Lower leg skin (tissue), 4 donors: Measurements from ENCODE around the gene TMEM125. TPM values are rescaled to one million over a fixed set of nuclear protein-coding genes. Genes with fewer than 3 reads are reported as not detected.

ENCODE experiments used
- DNase-seq, 2 donors: peaks; one replicate each; pipeline ENCODE4 v3.0.0-alpha.2; 2019; ENCODE audit warnings: low spot score in 2 of 2
- H3K4me3 ChIP-seq: fragments of 200-600 bp; sonication (generic); 2 replicates; pipeline ENCODE4 v1.5.1; 2017; ENCODE audit warnings: mild to moderate bottlenecking, low read depth; ENCODE audit not compliant: poor library complexity, severe bottlenecking
- POLR2A ChIP-seq, 2 donors: fragments of 450-650 bp; IDR thresholded peaks; one replicate each; pipeline ENCODE4 v1.6.1; 2016 to 2017; ENCODE audit warnings: antibody characterized with exemption in 2 of 2, mild to moderate bottlenecking in 1 of 2, moderate library complexity in 1 of 2
- WGBS, 2 donors: methylation state at CpG; one replicate each; pipeline ENCODE4 v1.1.5; 2018; 5-methylcytosine and 5-hydroxymethylcytosine counted together
- intact Hi-C: fragments of 100-400 bp; cut with DNase I; formaldehyde crosslinking; loops from one replicate; pipeline ENCODE4 v1.15.0; 2023; ENCODE audit warnings: low total_unique reads
- total RNA-seq, 4 donors: library from RNA; depleted of rRNA; stranded (reverse); fragments of >200 nt; gene quantifications; one replicate each; pipeline ENCODE4 v1.1.0, GENCODE V29; 2016
- TF ChIP-seq, protein P1 (sequence below), 3 donors: fragments of 450-650 bp; IDR thresholded peaks; one replicate each; pipeline ENCODE4 v1.5.1; 2016; ENCODE audit warnings: antibody characterized with exemption in 3 of 3, mild to moderate bottlenecking in 3 of 3, moderate library complexity in 2 of 3

Gene TMEM125
- total RNA-seq, 4 donors from 2014 or later: 13.6 to 34.5 (median 19.0) TPM

GRCh38 chr1:43277116-43277876, 7.5 kb downstream of the TMEM125 start:
- H3K4me3 ChIP-seq: no peak overlapping the region
- intact Hi-C loops: no loop called here
- 81 to 87% methylated on average over 6 to 7 of the region's 7 CpGs for WGBS, 2 donors
- peak in 1 of 2 donors; percentile 76 for DNase-seq
- TF ChIP-seq POLR2A (IDR thresholded peaks at IDR 0.05): no peak
- TF ChIP-seq, protein P1, sequence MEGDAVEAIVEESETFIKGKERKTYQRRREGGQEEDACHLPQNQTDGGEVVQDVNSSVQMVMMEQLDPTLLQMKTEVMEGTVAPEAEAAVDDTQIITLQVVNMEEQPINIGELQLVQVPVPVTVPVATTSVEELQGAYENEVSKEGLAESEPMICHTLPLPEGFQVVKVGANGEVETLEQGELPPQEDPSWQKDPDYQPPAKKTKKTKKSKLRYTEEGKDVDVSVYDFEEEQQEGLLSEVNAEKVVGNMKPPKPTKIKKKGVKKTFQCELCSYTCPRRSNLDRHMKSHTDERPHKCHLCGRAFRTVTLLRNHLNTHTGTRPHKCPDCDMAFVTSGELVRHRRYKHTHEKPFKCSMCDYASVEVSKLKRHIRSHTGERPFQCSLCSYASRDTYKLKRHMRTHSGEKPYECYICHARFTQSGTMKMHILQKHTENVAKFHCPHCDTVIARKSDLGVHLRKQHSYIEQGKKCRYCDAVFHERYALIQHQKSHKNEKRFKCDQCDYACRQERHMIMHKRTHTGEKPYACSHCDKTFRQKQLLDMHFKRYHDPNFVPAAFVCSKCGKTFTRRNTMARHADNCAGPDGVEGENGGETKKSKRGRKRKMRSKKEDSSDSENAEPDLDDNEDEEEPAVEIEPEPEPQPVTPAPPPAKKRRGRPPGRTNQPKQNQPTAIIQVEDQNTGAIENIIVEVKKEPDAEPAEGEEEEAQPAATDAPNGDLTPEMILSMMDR (IDR thresholded peaks at IDR 0.05): no peak

- intact Hi-C loops: no loop called here
- DNase-seq: peak in 1 of 2 donors; percentile 57
- WGBS, 2 donors: 83 to 89% methylated on average over 4 to 5 of the region's 5 CpGs
- no peak overlapping the region for H3K4me3 ChIP-seq
- no peak for TF ChIP-seq POLR2A (IDR thresholded peaks at IDR 0.05)
- TF ChIP-seq, protein P1 (IDR thresholded peaks at IDR 0.05): no peak
Measured at GRCh38 chr1:43279161-43279560, 9.4 kb downstream of the TMEM125 start.

- no peak overlapping the region for H3K4me3 ChIP-seq
- TF ChIP-seq, protein P1 (IDR thresholded peaks at IDR 0.05): no peak
- no peak for TF ChIP-seq POLR2A (IDR thresholded peaks at IDR 0.05)
- peak in 1 of 2 donors; percentile 70 for DNase-seq
- WGBS, 2 donors: 90 to 97% methylated on average over 5 to 6 of the region's 6 CpGs
- intact Hi-C loops: no loop called here
Measured at GRCh38 chr1:43279666-43280065, 9.9 kb downstream of the TMEM125 start.

GRCh38 chr1:43280692-43281091, 10.9 kb downstream of the TMEM125 start:
- WGBS, 2 donors: 55 to 58% methylated on average over 2 of the region's 2 CpGs
- TF ChIP-seq, protein P1 (IDR thresholded peaks at IDR 0.05): no peak
- TF ChIP-seq POLR2A (IDR thresholded peaks at IDR 0.05): no peak
- intact Hi-C loops: no loop called here
- no peak for DNase-seq
- no peak overlapping the region for H3K4me3 ChIP-seq

DNA sequence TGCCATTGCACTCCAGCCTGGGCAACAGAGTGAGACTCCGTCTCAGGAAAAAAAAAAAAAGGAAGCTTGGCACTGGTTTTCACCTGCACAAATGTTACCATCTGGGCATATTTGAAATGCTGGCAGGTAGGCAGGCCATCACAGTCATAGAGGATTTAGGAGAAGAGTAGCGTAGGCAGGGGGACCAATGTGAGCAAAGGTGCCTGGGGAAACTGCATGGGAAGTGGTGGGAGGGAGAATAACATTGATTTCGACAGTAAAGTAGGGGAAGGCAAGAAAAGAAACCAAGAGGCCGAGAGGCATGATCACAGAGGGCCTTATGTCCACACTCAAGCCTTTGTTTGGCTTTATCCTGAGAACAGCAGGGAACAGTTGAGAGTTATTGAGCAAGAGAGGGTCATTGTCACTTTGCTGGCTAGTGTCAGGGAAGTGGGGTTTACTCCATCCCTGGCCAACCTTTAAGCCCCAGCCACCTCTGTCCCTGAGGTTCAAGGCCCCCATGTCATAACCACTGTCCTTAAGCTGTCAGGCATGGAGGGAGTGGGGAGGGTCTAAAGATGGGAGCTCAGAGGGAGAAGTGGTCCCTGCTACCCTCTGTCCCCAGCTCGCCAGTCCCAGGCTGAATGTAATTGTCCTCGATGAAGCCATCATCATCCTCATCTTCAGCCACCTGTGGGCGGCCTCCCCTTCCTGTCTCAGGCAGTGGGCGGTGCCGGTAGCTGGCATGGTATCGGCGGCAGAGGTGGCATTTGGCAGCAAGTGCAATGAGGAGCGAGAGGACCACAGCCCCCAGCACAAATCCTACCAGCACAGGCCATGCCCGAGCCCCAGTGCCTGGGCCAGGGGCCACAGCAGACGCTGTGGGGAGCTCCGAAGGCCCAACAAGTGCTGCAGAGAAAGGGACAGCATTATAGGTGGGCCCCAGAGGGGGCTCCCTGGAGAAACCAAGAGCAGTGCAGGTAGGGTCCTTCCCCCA, 12.7 kb downstream of the TMEM125 start:
- 89 to 93% methylated on average over 14 to 15 of the region's 15 CpGs for WGBS, 2 donors
- no peak overlapping the region for H3K4me3 ChIP-seq
- peak in 1 of 2 donors; percentile 85 for DNase-seq
- intact Hi-C loops: no loop called here
- TF ChIP-seq, protein P1 (IDR thresholded peaks at IDR 0.05): no peak
- TF ChIP-seq POLR2A (IDR thresholded peaks at IDR 0.05): no peak
